ENCODE data around the gene SSR4.

The SSR4 gene

DNA sequence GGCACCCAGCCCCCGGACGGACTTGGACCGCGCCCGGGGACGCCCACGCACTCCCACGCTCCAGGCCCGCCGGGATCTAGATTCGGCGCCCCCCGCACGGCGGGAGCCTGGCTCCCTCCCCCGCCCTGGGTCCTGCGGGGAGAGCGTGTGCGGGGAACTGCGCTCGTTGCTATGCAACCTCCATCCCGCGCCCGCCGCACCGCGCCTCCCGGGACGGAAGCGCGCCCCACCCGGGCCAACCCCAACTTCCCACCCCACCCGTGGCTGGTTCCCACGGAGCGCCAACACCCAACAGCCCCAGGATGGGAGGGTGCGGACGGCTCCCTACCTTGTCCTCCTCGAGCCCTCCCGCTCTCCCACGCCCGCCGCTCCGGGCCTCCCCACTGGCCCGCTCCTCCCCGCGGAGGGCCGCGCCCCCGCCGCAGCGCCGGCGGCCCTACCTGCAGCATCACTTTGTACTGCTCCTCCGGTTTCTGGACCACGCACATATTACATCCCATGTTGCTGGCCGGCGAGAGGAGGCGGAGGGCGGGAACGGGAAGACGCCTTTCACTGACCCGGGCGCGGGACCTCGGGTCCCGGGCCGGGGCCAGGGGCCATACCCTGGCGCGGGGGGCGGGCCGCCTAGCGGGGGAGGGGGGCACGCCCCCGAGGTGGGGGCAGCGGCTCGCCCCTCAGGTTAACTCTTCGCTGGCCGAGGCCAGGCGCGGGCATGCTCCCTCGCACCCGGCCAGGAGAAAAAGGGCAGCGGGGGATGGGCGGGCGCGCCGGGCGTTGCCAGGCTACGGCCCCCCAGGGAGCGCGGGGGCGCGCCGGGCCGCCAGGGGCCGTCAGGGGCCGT is 35.6 kb downstream of the SSR4 start, which contains the start of gene PDZD4 (continued):
- TF ChIP-seq, protein P1, sequence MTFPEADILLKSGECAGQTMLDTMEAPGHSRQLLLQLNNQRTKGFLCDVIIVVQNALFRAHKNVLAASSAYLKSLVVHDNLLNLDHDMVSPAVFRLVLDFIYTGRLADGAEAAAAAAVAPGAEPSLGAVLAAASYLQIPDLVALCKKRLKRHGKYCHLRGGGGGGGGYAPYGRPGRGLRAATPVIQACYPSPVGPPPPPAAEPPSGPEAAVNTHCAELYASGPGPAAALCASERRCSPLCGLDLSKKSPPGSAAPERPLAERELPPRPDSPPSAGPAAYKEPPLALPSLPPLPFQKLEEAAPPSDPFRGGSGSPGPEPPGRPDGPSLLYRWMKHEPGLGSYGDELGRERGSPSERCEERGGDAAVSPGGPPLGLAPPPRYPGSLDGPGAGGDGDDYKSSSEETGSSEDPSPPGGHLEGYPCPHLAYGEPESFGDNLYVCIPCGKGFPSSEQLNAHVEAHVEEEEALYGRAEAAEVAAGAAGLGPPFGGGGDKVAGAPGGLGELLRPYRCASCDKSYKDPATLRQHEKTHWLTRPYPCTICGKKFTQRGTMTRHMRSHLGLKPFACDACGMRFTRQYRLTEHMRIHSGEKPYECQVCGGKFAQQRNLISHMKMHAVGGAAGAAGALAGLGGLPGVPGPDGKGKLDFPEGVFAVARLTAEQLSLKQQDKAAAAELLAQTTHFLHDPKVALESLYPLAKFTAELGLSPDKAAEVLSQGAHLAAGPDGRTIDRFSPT (tag by site-specific recombination; IDR thresholded peaks at IDR 0.05) = no peak
- no peak for TF ChIP-seq ZFP37 (tag by site-specific recombination; IDR thresholded peaks at IDR 0.05)
- no peak for TF ChIP-seq GFI1B (tag by site-specific recombination; IDR thresholded peaks at IDR 0.05)
- TF ChIP-seq WT1 (tag by site-specific recombination; IDR thresholded peaks at IDR 0.05) = no peak
- TF ChIP-seq, protein P2, sequence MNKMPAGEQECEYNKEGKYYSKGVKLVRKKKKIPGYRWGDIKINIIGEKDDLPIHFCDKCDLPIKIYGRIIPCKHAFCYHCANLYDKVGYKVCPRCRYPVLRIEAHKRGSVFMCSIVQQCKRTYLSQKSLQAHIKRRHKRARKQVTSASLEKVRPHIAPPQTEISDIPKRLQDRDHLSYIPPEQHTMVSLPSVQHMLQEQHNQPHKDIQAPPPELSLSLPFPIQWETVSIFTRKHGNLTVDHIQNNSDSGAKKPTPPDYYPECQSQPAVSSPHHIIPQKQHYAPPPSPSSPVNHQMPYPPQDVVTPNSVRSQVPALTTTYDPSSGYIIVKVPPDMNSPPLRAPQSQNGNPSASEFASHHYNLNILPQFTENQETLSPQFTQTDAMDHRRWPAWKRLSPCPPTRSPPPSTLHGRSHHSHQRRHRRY (tag by site-specific recombination; IDR thresholded peaks at IDR 0.05) = no peak
- no peak for TF ChIP-seq ZBTB21 (tag by site-specific recombination; IDR thresholded peaks at IDR 0.05)
- no peak for TF ChIP-seq ZBTB17 (tag by site-specific recombination; IDR thresholded peaks at IDR 0.05)
- peak; percentile 31 for TF ChIP-seq SP2 (tag by site-specific recombination; IDR thresholded peaks at IDR 0.05)
- TF ChIP-seq ZNF558 (tag by site-specific recombination; IDR thresholded peaks at IDR 0.05) = no peak
- no peak for TF ChIP-seq ZNF660 (tag by site-specific recombination; IDR thresholded peaks at IDR 0.05)
- TF ChIP-seq ZNF473 (tag by site-specific recombination; IDR thresholded peaks at IDR 0.05) = no peak
- TF ChIP-seq ZIC2 (tag by site-specific recombination; IDR thresholded peaks at IDR 0.05) = 0 out of 2 replicates have a peak, but pooled peaks have one; percentile 38
- no peak for TF ChIP-seq ZNF626 (tag by site-specific recombination; IDR thresholded peaks at IDR 0.05)
- no peak for TF ChIP-seq ZNF776 (tag by site-specific recombination; IDR thresholded peaks at IDR 0.05; ENCODE audit: borderline replicate concordance)
- no peak for TF ChIP-seq ZNF266 (tag by site-specific recombination; IDR thresholded peaks at IDR 0.05; ENCODE audit: low read depth)
- TF ChIP-seq, protein P3, sequence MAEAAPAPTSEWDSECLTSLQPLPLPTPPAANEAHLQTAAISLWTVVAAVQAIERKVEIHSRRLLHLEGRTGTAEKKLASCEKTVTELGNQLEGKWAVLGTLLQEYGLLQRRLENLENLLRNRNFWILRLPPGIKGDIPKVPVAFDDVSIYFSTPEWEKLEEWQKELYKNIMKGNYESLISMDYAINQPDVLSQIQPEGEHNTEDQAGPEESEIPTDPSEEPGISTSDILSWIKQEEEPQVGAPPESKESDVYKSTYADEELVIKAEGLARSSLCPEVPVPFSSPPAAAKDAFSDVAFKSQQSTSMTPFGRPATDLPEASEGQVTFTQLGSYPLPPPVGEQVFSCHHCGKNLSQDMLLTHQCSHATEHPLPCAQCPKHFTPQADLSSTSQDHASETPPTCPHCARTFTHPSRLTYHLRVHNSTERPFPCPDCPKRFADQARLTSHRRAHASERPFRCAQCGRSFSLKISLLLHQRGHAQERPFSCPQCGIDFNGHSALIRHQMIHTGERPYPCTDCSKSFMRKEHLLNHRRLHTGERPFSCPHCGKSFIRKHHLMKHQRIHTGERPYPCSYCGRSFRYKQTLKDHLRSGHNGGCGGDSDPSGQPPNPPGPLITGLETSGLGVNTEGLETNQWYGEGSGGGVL (tag by site-specific recombination; IDR thresholded peaks at IDR 0.05) = peak; percentile 62
- peak; percentile 69 for TF ChIP-seq KLF1 (tag by site-specific recombination; IDR thresholded peaks at IDR 0.05)
- no peak for TF ChIP-seq OSR2 (tag by site-specific recombination; IDR thresholded peaks at IDR 0.05)
- TF ChIP-seq ZNF292 (tag by site-specific recombination; IDR thresholded peaks at IDR 0.05; ENCODE audit: borderline replicate concordance, low read depth) = no peak
- TF ChIP-seq, protein P4, sequence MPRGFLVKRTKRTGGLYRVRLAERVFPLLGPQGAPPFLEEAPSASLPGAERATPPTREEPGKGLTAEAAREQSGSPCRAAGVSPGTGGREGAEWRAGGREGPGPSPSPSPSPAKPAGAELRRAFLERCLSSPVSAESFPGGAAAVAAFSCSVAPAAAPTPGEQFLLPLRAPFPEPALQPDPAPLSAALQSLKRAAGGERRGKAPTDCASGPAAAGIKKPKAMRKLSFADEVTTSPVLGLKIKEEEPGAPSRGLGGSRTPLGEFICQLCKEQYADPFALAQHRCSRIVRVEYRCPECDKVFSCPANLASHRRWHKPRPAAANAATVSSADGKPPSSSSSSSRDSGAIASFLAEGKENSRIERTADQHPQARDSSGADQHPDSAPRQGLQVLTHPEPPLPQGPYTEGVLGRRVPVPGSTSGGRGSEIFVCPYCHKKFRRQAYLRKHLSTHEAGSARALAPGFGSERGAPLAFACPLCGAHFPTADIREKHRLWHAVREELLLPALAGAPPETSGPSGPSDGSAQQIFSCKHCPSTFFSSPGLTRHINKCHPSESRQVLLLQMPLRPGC (tag by site-specific recombination; IDR thresholded peaks at IDR 0.05) = no peak
- TF ChIP-seq ZNF24 (tag by site-specific recombination; IDR thresholded peaks at IDR 0.05) = no peak
- no peak for TF ChIP-seq BCL11A (tag by site-specific recombination; IDR thresholded peaks at IDR 0.05; ENCODE audit: low read depth)
- TF ChIP-seq, protein P5, sequence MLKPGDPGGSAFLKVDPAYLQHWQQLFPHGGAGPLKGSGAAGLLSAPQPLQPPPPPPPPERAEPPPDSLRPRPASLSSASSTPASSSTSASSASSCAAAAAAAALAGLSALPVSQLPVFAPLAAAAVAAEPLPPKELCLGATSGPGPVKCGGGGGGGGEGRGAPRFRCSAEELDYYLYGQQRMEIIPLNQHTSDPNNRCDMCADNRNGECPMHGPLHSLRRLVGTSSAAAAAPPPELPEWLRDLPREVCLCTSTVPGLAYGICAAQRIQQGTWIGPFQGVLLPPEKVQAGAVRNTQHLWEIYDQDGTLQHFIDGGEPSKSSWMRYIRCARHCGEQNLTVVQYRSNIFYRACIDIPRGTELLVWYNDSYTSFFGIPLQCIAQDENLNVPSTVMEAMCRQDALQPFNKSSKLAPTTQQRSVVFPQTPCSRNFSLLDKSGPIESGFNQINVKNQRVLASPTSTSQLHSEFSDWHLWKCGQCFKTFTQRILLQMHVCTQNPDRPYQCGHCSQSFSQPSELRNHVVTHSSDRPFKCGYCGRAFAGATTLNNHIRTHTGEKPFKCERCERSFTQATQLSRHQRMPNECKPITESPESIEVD (tag by site-specific recombination; IDR thresholded peaks at IDR 0.05) = no peak
- TF ChIP-seq ZNF777 (tag by site-specific recombination; IDR thresholded peaks at IDR 0.05; ENCODE audit: borderline replicate concordance) = no peak
- no peak for TF ChIP-seq KLF9 (tag by site-specific recombination; IDR thresholded peaks at IDR 0.05; ENCODE audit: low read depth)
- no peak for TF ChIP-seq ZNF624 (tag by site-specific recombination; IDR thresholded peaks at IDR 0.05)
- TF ChIP-seq ZNF146 (tag by site-specific recombination; IDR thresholded peaks at IDR 0.05) = no peak
- TF ChIP-seq ZNF23 (tag by site-specific recombination; IDR thresholded peaks at IDR 0.05; ENCODE audit: borderline replicate concordance) = no peak
- TF ChIP-seq, protein P6, sequence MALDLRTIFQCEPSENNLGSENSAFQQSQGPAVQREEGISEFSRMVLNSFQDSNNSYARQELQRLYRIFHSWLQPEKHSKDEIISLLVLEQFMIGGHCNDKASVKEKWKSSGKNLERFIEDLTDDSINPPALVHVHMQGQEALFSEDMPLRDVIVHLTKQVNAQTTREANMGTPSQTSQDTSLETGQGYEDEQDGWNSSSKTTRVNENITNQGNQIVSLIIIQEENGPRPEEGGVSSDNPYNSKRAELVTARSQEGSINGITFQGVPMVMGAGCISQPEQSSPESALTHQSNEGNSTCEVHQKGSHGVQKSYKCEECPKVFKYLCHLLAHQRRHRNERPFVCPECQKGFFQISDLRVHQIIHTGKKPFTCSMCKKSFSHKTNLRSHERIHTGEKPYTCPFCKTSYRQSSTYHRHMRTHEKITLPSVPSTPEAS (tag by site-specific recombination; IDR thresholded peaks at IDR 0.05) = no peak
- TF ChIP-seq ZNF561 (tag by site-specific recombination; IDR thresholded peaks at IDR 0.05; ENCODE audit: borderline replicate concordance) = no peak
- no peak for TF ChIP-seq ZNF701 (tag by site-specific recombination; IDR thresholded peaks at IDR 0.05)
- no peak for TF ChIP-seq ZNF544 (tag by site-specific recombination; IDR thresholded peaks at IDR 0.05)
